SK-N-SH (cell line): Measurements from ENCODE around the gene PRKAG1. TPM values are rescaled to one million over a fixed set of nuclear protein-coding genes. Genes with fewer than 3 reads are reported as not detected.
A peak's percentile ranks its signal among the peaks of the same experiment; 100 is the strongest.

Experiments
- CTCF ChIA-PET: fragments of 300-600, 350-600 bp; formaldehyde crosslinking; extraction: SDS; loops from one replicate; lab custom pipeline; 2021; lab: Yijun Ruan, JAX
- POLR2A ChIA-PET: fragments of 350-600 bp; sonication (Branson Sonifier 250); formaldehyde crosslinking; extraction: SDS; loops from one replicate; lab custom pipeline; 2020; ENCODE audit warnings: antibody characterized with exemption, inconsistent platforms; lab: Yijun Ruan, JAX
- DNase-seq: peaks from one replicate; pipeline ENCODE4 v3.0.0; 2012
- H2AFZ ChIP-seq: fragments of 200-600 bp; sonication (generic); 2 replicates; pipeline ENCODE4 v1.8.1; 2016; ENCODE audit warnings: antibody characterized with exemption, mild to moderate bottlenecking, low read depth
- H3F3A ChIP-seq: fragments of 200-600 bp; sonication (generic); replicated peaks from 2 replicates; pipeline ENCODE3; 2016; ENCODE audit warnings: antibody characterized with exemption, mild to moderate bottlenecking; ENCODE audit not compliant: insufficient read depth
- H3K27ac ChIP-seq, 2 experiments: fragments of 200-500 bp in 1 of 2; fragments of 200-600 bp in 1 of 2; sonication (Bioruptor generic) in 1 of 2; sonication (generic), shearing (Covaris generic) in 1 of 2; 2 replicates each; pipeline versions ENCODE4 v1.5.1 to v1.6.1; 2014 to 2016; ENCODE audit warnings: low read depth in 2 of 2, inconsistent platforms in 1 of 2, low read length in 1 of 2, mild to moderate bottlenecking in 1 of 2, mixed read lengths in 1 of 2
- H3K27me3 ChIP-seq: fragments of 200-600 bp; sonication (generic), shearing (Covaris generic); 2 replicates; pipeline ENCODE4 v1.6.1; 2016; ENCODE audit warnings: mixed run types; ENCODE audit not compliant: insufficient read depth
- H3K36me3 ChIP-seq, 2 experiments: fragments of 200-500 bp in 1 of 2; fragments of 200-600 bp in 1 of 2; sonication (Bioruptor generic) in 1 of 2; sonication (generic) in 1 of 2; replicated peaks in 1 of 2; 2 replicates each; pipeline versions ENCODE3 to v1.5.1; 2014 to 2016; ENCODE audit warnings: low read length in 1 of 2, mild to moderate bottlenecking in 1 of 2; ENCODE audit not compliant: insufficient read depth in 2 of 2, control insufficient read depth in 1 of 2
- H3K4me1 ChIP-seq, 2 experiments: fragments of 200-500 bp in 1 of 2; fragments of 200-600 bp in 1 of 2; sonication (Bioruptor generic) in 1 of 2; sonication (generic), shearing (Covaris generic) in 1 of 2; 2 replicates each; pipeline versions ENCODE4 v1.5.1 to v1.6.1; 2014 to 2016; ENCODE audit warnings: low read depth in 1 of 2, low read length in 1 of 2, mixed run types in 1 of 2; ENCODE audit not compliant: insufficient read depth in 2 of 2, control insufficient read depth in 1 of 2
- H3K4me2 ChIP-seq: fragments of 200-600 bp; sonication (generic), shearing (Covaris generic); 2 replicates; pipeline ENCODE4 v1.6.1; 2017; ENCODE audit warnings: mixed run types
- H3K4me3 ChIP-seq, 2 experiments: fragments of 200-500 bp in 1 of 2; fragments of 200-600 bp in 1 of 2; sonication (Bioruptor generic) in 1 of 2; sonication (generic), shearing (Covaris generic) in 1 of 2; 2 replicates each; pipeline versions ENCODE4 v1.5.1 to v1.8.1; 2014 to 2016; ENCODE audit warnings: low read depth in 2 of 2, inconsistent platforms in 1 of 2, low read length in 1 of 2, mild to moderate bottlenecking in 1 of 2, mixed read lengths in 1 of 2, moderate library complexity in 1 of 2
- H3K79me2 ChIP-seq: fragments of 200-600 bp; sonication (generic); 2 replicates; pipeline ENCODE4 v1.8.1; 2017; ENCODE audit warnings: mild to moderate bottlenecking; ENCODE audit not compliant: insufficient read depth
- H3K9ac ChIP-seq: fragments of 200-600 bp; sonication (generic); 2 replicates; pipeline ENCODE4 v1.6.1; 2017; ENCODE audit warnings: mixed run types
- H3K9me2 ChIP-seq: fragments of 200-600 bp; sonication (generic); 2 replicates; pipeline ENCODE4 v1.6.1; 2017; ENCODE audit warnings: mixed run types
- H3K9me3 ChIP-seq: fragments of 200-600 bp; sonication (generic); 2 replicates; pipeline ENCODE4 v1.6.1; 2017; ENCODE audit warnings: mixed run types, mild to moderate bottlenecking, moderate library complexity
- H4K20me1 ChIP-seq: fragments of 200-600 bp; sonication (generic); 2 replicates; pipeline ENCODE4 v1.6.1; 2017; ENCODE audit warnings: mild to moderate bottlenecking, mixed run types; ENCODE audit not compliant: insufficient read depth
- CTCF ChIP-seq: fragments of 200-600 bp; sonication (generic); IDR thresholded peaks from 2 replicates; pipeline ENCODE4 v1.6.1; 2017; ENCODE audit warnings: antibody characterized with exemption, mild to moderate bottlenecking, moderate library complexity
- EZH2phosphoT487 ChIP-seq: fragments of 200-600 bp; sonication (generic); IDR thresholded peaks from 2 replicates; pipeline ENCODE4 v1.6.1; 2017; ENCODE audit warnings: low read depth, mixed run types, mild to moderate bottlenecking, antibody characterized with exemption, moderate library complexity, borderline replicate concordance
- FOSL2 ChIP-seq: IDR thresholded peaks from 2 replicates; pipeline ENCODE4 v1.4.0; 2012; ENCODE audit warnings: low read depth, mild to moderate bottlenecking, moderate library complexity, borderline replicate concordance
- FOXJ3 ChIP-seq: sonication (generic); formaldehyde crosslinking; IDR thresholded peaks from 2 replicates; pipeline ENCODE4 v1.5.1; 2020; ENCODE audit warnings: mild to moderate bottlenecking, missing genetic modification reagents
- IRF3 ChIP-seq: fragments of 150-350 bp; IDR thresholded peaks from 2 replicates; pipeline ENCODE4 v1.6.1; 2016; ENCODE audit warnings: mild to moderate bottlenecking, low read depth, low read length
- JUND ChIP-seq: IDR thresholded peaks from 2 replicates; pipeline ENCODE4 v1.4.0; 2012
- MAX ChIP-seq: IDR thresholded peaks from 2 replicates; pipeline ENCODE4 v1.4.0; 2012; ENCODE audit warnings: low read depth
- MXI1 ChIP-seq: IDR thresholded peaks from 2 replicates; pipeline ENCODE4 v1.6.1; 2012; ENCODE audit warnings: mild to moderate bottlenecking, low read depth, low read length, improper control_type of control experiment
- NFIC ChIP-seq: IDR thresholded peaks from 2 replicates; pipeline ENCODE4 v1.4.0; 2012; ENCODE audit warnings: borderline replicate concordance
- NRF1 ChIP-seq: IDR thresholded peaks from 2 replicates; pipeline ENCODE4 v1.6.1; 2012; ENCODE audit warnings: low read depth, mild to moderate bottlenecking, low read length
- PBX3 ChIP-seq: IDR thresholded peaks from 2 replicates; pipeline ENCODE4; 2012
- RCOR1 ChIP-seq: fragments of 150-350 bp; IDR thresholded peaks from 2 replicates; pipeline ENCODE4 v1.6.1; 2017; ENCODE audit warnings: antibody characterized with exemption, low read length
- RFX5 ChIP-seq: IDR thresholded peaks from 2 replicates; pipeline ENCODE4 v1.6.1; 2012; ENCODE audit warnings: mild to moderate bottlenecking, improper control_type of control experiment, low read length
- SIN3A ChIP-seq: IDR thresholded peaks from 2 replicates; pipeline ENCODE4 v1.6.1; 2012; ENCODE audit warnings: low read depth, mild to moderate bottlenecking, low read length, moderate library complexity, borderline replicate concordance
- TCF12 ChIP-seq: IDR thresholded peaks from 2 replicates; pipeline ENCODE4 v1.4.0; 2012
- TEAD4 ChIP-seq: IDR thresholded peaks from 2 replicates; pipeline ENCODE4 v1.4.0; 2012; ENCODE audit warnings: mild to moderate bottlenecking, borderline replicate concordance; ENCODE audit not compliant: insufficient read depth
- USF2 ChIP-seq: fragments of 150-350 bp; IDR thresholded peaks from 2 replicates; pipeline ENCODE4 v1.6.1; 2017; ENCODE audit warnings: antibody characterized with exemption, low read length, low read depth, borderline replicate concordance
- ZBTB33 ChIP-seq: IDR thresholded peaks from 2 replicates; pipeline ENCODE4 v1.4.0; 2012; ENCODE audit warnings: low read depth, borderline replicate concordance
- WGBS: methylation state at CpG from one replicate; pipeline ENCODE4 v1.1.6; 2017; ENCODE audit warnings: low lambda C conversion rate; 5-methylcytosine and 5-hydroxymethylcytosine counted together
- polyA plus RNA-seq, 3 experiments: library from polyadenylated mRNA; depleted of rRNA; stranded (reverse); fragments of >200 nt; gene quantifications; 2 replicates each; pipeline ENCODE4 v1.2.3, GENCODE V29; 2012

PRKAG1 gene
- polyA plus RNA-seq, 1 of the 3 experiments (the other 2 are of a cell fraction), result 75.1 TPM

GRCh38 chr12:49049566-49050224, 31.1 kb upstream of the PRKAG1 start:
- Histone ChIP-seq H3K27me3 (no peaks in the 10 kb centered on the region), H3K9me3 (no peaks in the 10 kb centered on the region), H3K9me2 (no peaks in the 10 kb centered on the region), H3K9ac (no peak overlapping the region), H2AFZ (no peak overlapping the region), H3K4me2 (peak overlapping the region; percentile 42; the same call in 1 of the 2 replicates), H3K4me1 (peaks cover 0 to 7% of the 10 kb centered on the region in 2 experiments; a peak in 2 of 4 replicates), H4K20me1 (peaks cover 39% of the 10 kb centered on the region), H3K79me2 (peaks cover 27% of the 10 kb centered on the region), H3K4me3 (no peak overlapping the region), H3K27ac (peak overlapping the region in 1 of 2 experiments; percentile 59; a peak in 2 of 4 replicates), H3K36me3 (peaks cover 59 to 86% of the 10 kb centered on the region in 2 experiments), H3F3A (peaks cover 4% of the 10 kb centered on the region)
- WGBS, result 51% methylated on average over 15 of the region's 20 CpGs
- ChIA-PET CTCF (interaction anchor here (1.4 to 3.7 kb wide), 3 partner anchors 12 to 293 kb away, joined by 4 to 15 read pairs (median 6); no protein-coding TSS in a partner anchor), POLR2A (no interaction called here)
- TF ChIP-seq NFIC (peak; percentile 25; the same call in 1 of the 2 replicates), RFX5 (no peak), TCF12 (no peak), IRF3 (no peak), SIN3A (no peak), MXI1 (no peak), CTCF (no peak), FOXJ3 (CRISPR knock-in tag) (no peak), MAX (no peak), EZH2phosphoT487 (no peak), JUND (peak; percentile 87), PBX3 (no peak), ZBTB33 (no peak), RCOR1 (no peak), FOSL2 (peak; percentile 95), TEAD4 (no peak), NRF1 (no peak), USF2 (no peak)
- DNase-seq, result no peak
